ENCODE measurements around the gene ABI3BP.
A peak's percentile ranks its signal among the peaks of the same experiment; 100 is the strongest.
"Not testable (repeated sequence)": the region's sequence is repeated elsewhere in the genome, so short reads cannot be mapped to it uniquely, and the experiment has no call there.

ABI3BP gene

DNA sequence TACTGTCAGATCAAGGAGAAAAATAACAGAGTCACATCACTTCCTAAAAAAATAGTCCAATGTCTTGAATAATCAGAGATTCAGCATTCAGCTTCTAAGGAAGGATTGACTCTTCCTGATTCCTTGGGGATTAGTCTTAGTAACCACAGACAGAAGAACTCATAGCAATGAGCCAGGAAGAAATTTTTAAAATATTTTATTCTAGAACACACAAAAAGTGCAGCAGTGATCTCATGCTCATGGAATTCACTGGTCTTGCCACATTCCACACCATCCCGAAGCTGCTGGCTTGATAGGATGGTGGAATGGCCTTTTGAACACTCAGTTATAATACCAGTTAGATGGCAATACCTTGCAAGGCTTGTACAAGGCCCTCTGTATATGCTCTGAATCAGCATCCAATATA lies 43.0 kb upstream of the ABI3BP start:
- DNase-seq (ENCODE audit: low read depth), result peak; percentile 89
- no peak overlapping the region for H3K4me3 ChIP-seq (ENCODE audit: low read length)
- TF ChIP-seq, protein P1, sequence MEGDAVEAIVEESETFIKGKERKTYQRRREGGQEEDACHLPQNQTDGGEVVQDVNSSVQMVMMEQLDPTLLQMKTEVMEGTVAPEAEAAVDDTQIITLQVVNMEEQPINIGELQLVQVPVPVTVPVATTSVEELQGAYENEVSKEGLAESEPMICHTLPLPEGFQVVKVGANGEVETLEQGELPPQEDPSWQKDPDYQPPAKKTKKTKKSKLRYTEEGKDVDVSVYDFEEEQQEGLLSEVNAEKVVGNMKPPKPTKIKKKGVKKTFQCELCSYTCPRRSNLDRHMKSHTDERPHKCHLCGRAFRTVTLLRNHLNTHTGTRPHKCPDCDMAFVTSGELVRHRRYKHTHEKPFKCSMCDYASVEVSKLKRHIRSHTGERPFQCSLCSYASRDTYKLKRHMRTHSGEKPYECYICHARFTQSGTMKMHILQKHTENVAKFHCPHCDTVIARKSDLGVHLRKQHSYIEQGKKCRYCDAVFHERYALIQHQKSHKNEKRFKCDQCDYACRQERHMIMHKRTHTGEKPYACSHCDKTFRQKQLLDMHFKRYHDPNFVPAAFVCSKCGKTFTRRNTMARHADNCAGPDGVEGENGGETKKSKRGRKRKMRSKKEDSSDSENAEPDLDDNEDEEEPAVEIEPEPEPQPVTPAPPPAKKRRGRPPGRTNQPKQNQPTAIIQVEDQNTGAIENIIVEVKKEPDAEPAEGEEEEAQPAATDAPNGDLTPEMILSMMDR (conservative IDR thresholded peaks at IDR 0.05; ENCODE audit: low read depth, low read length), result no peak

DNA sequence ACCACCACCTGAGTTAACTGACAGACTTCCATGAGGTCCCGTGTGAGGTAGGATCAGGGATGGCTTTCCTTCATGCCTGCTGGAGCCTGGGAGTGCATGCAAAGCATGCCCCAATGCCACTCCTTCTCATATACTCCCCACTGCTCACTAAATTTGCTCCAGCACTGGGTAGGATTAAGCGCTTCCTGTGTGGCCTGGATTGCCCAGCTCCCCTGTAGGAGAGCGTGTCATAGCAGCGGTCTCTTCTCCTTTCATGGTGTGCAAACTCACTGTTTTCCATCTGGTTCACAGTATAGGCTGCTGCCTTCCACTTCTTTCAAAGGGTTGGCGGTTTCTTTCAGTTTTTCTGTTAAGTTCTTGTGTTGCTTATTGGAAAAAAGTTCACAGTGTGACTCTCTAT lies 34.1 kb upstream of the ABI3BP start:
- H3K4me3 ChIP-seq (ENCODE audit: low read length), result no peak overlapping the region
- DNase-seq (ENCODE audit: low read depth), result no peak
- TF ChIP-seq, protein P1 (conservative IDR thresholded peaks at IDR 0.05; ENCODE audit: low read depth, low read length), result no peak

- no peak for DNase-seq (ENCODE audit: low read depth)
- H3K4me3 ChIP-seq (ENCODE audit: low read length), result no peak overlapping the region
- TF ChIP-seq, protein P1 (conservative IDR thresholded peaks at IDR 0.05; ENCODE audit: low read depth, low read length), result no peak
These were observed 33.7 kb upstream of the ABI3BP start for GRCh38 chr3:101026881-101027280.

- H3K4me3 ChIP-seq (ENCODE audit: low read length), result no peak overlapping the region
- TF ChIP-seq, protein P1 (conservative IDR thresholded peaks at IDR 0.05; ENCODE audit: low read depth, low read length), result no peak
- no peak for DNase-seq (ENCODE audit: low read depth)
These were observed 33.0 kb upstream of the ABI3BP start for GRCh38 chr3:101026244-101026643.

DNA sequence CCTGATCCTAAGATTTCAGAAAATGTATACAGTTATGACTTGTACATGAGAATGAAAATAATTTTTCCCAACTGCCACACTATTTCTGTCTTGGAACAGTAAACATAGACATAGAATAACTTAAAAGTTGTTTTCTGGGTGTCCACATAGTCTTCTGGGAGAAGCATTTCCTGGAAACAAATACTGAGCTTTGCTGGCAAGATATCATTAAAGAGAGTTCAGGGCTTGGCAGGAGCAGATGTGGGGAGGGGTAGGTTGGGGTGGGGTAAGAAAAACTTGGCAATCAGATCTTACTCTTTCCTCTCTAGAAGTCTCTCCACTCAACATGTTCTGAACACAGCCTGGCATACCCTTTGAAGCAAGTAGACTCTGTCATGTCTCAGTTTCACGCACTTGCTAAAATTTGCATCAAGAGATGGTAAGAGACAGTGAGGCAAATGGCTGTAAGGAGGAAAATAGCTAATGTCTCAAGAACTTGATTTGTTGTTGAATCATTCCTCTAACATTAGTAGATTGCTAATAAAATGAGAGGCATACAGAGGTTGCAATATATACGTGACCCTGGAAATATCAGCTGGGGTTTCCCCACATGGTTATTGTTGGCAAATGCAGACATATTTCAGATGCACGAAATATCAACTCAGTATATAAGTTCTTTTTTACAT lies 27.3 kb upstream of the ABI3BP start:
- DNase-seq (ENCODE audit: low read depth), result no peak
- TF ChIP-seq, protein P1 (conservative IDR thresholded peaks at IDR 0.05; ENCODE audit: low read depth, low read length), result no peak
- no peak overlapping the region for H3K4me3 ChIP-seq (ENCODE audit: low read length)

DNA sequence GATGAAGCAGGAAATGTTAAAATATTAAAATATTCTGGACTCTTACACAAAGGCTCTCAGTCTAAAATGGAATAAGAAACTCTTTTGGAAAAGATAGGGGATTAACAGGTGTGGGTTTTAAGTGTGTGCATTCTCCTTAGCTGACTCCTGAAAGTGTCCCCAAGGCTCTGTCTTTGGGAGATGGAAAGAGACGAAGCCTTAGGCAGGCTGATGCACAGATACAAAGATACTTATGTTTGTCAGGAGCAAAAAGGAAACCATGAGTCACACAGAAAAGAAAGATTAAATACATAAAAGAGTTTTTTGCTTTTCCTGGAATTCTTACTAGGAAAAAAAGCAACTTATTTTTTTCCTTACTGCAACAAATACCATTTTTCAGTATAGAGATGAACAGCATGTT lies 23.8 kb upstream of the ABI3BP start:
- TF ChIP-seq, protein P1 (conservative IDR thresholded peaks at IDR 0.05; ENCODE audit: low read depth, low read length), result no peak
- no peak overlapping the region for H3K4me3 ChIP-seq (ENCODE audit: low read length)

DNA sequence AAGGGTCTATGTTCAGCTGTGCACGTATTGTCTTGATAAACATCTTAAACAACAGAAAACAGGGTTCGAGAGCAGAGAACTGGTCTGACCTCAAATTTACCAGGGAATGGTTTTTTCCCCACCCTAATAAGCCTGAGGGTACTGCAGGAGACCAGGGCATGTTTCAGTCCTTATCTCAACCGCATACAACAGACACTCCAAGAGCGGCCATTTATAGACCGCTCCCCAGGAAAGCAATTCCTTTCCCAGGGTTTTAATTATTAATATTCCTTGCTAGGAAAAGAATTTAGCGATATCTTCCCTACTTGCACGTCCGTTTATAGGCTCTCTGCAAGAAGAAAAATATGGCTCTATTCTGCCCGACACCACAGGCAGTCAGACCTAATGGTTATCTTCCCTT lies 19.1 kb upstream of the ABI3BP start:
- H3K4me3 ChIP-seq (ENCODE audit: low read length); DNase-seq (ENCODE audit: low read depth): not testable (repeated sequence)

More for the DNA sequence above, 23.8 kb upstream of the ABI3BP start:
- DNase-seq (ENCODE audit: low read depth), result no peak

All from retinal pigment epithelial cell (primary cell).